Fibroblast of pulmonary artery (primary cell): ENCODE results near the gene USH1G.

Experiments used
- DNase-seq: peaks from one replicate; pipeline ENCODE4 v3.0.0-alpha.2; 2010; ENCODE audit warnings: low read depth
- H3K4me3 ChIP-seq: replicated peaks from 2 replicates; pipeline ENCODE4 v1.5.1; 2011; ENCODE audit warnings: low read depth, mild to moderate bottlenecking, control low read depth, low read length, moderate library complexity
- CTCF ChIP-seq: IDR thresholded peaks from 2 replicates; pipeline ENCODE4 v1.5.1; 2011; ENCODE audit warnings: mild to moderate bottlenecking, control low read depth, low read length, inconsistent platforms; ENCODE audit errors: missing control alignments

The USH1G gene

GRCh38 chr17:74920642-74921025 is 2.4 kb downstream of the USH1G start:
- DNase-seq, result no peak
- no peak overlapping the region for H3K4me3 ChIP-seq
- TF ChIP-seq CTCF, result no peak

- no peak for TF ChIP-seq CTCF
- no peak for DNase-seq
- H3K4me3 ChIP-seq, result no peak overlapping the region
Observed at GRCh38 chr17:74920306-74920620, 2.8 kb downstream of the USH1G start.

GRCh38 chr17:74919440-74920305 is 3.4 kb downstream of the USH1G start:
- H3K4me3 ChIP-seq, result no peak overlapping the region
- no peak for TF ChIP-seq CTCF
- no peak for DNase-seq

- DNase-seq, result no peak
- no peak overlapping the region for H3K4me3 ChIP-seq
- TF ChIP-seq CTCF, result no peak
Observed at GRCh38 chr17:74918906-74919305, 4.1 kb downstream of the USH1G start.

- TF ChIP-seq CTCF, result no peak
- no peak overlapping the region for H3K4me3 ChIP-seq
- no peak for DNase-seq
Observed at GRCh38 chr17:74917430-74917829, 5.6 kb downstream of the USH1G start.

GRCh38 chr17:74916851-74917199 is 6.2 kb downstream of the USH1G start:
- no peak overlapping the region for H3K4me3 ChIP-seq
- no peak for TF ChIP-seq CTCF
- DNase-seq, result no peak
